ENCODE measurements around the gene RBPJ.
"Not testable (repeated sequence)": the region's sequence is repeated elsewhere in the genome, so short reads cannot be mapped to it uniquely, and the experiment has no call there.

RBPJ gene

DNA sequence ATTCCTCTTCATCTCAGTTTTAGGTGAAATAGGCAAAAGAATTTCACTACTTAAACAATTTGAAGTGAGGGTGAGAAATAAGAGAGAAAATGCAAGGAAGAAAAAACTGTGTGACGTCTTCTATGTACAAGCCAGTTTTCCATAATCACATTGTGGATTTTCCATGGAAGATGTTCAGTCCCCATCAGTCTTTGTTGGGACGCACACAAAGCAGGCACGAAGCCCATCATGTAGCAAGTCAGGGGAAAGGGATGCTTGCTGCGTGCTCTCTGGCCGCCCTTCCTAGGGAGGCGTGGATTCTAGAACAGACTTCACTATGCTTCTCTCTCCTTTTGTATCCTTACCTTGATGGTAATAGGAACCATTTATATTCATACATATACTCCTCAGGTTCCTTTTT, 54.7 kb downstream of the RBPJ start:
- no peak for DNase-seq (ENCODE audit: low spot score)

DNA sequence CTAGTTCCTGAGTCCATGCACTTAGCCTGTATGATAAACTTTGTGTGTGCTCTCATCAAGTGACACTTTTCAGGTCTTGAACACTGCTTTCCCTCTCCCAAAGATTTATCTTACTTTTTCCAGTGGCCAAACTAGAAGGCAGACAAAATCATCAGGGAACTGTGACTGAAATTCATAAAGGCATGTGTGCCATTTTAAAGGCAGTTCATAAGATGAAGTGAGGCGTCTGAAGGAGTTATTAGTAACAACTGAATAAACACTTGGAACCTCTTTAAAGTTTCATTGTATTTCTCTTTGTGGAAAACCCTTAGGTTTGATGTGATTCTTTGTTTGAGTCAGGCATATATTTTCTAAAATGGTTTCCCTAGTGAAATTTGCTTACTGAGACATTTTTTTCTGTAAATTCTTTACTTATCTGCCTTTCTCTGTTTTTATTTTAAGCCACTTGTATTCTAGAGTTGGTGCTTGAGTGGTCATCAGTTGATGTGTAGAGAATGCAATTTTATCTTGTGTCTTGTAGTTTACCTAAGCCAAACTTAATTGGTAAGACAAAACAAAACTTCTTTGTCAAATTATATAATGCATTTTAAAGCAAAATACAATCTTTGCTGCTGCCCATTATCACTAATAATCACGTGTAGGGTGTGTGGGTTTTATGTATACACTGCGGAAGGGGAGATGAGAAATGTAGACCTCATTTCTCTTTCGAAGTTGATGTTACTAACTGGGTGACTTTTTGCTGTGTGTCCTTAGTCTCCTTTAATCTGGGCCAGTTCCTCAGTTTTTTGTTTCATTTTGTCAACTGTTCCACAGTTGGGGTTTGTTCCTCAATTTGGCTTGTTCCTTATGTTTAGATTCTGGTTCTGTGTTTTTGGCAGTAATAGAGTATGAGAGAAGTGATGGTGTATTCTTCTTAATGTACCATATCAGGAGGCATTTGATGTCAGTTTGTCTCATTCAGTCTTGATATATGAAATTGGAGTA, 56.8 kb downstream of the RBPJ start:
- DNase-seq (ENCODE audit: low spot score): no peak

DNA sequence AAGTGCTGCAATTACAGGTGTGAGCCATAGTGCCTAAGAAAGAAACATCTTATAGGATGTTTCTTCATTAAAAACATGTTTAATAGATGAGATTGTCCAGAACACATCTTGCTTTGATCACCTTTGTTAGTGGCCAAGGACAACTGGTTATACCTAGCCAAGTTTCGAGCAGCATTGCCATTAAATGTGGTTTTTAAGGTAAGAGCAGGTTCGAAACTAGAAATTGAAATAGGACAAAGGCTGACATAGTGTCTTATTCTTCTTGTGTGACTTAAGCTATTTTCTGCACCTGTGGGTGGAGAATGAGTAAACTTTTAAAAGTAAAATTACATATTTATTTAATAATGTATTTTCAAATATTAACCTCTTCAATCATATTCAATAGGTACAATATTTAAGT, 59.0 kb downstream of the RBPJ start:
- DNase-seq (ENCODE audit: low spot score): no peak

DNA sequence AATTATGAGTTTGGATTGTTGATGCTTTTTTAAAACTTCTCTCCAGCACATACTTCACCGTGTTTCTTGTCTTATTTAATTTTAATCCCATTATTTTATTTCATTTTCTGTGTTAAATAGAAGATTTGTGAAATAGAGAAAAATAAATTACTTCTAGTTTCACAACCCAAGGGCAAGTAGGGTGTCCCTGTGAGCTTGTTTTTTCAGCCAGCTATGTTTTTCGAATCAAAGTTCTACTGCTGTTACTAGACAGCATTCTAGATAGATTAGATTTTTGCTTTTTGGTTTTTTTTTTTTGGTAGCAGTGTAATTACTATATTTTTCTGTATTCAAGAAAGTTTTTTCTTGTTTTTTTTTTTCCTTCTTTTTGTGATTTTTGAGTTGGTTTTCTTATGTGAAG, 59.9 kb downstream of the RBPJ start:
- no peak for DNase-seq (ENCODE audit: low spot score)

DNA sequence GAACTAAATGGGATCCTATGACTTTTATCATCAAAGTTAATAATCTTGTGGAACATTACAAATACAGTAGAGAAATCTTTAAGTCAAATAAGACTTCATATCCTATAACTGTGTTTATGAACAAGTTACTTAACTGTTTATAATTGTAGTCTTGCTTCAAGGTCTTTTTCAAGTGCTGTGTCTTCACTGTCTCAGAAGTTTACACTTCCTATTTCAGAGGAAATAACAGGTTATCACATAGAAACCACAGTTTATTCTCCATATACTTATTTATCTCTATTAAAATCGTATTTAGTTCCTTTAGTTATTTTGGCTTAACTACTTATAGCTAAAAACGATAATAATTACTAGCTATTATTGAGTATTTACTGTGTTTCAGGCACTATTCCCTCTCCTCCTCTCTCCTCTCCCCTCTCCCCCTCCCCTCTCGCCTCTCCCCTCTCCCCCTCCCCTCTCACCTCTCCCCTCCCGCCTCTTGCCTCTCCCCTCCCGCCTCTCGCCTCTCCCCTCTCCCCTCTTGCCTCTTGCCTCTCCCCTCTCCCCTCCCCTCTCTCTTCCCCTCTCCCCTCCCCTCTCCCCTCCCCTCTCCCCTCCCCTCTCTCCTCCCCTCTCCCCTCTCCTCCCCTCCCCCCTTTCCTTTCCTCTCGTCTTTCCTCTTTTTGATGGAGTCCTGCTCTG, 63.7 kb downstream of the RBPJ start:
- DNase-seq (ENCODE audit: low spot score): no peak

DNA sequence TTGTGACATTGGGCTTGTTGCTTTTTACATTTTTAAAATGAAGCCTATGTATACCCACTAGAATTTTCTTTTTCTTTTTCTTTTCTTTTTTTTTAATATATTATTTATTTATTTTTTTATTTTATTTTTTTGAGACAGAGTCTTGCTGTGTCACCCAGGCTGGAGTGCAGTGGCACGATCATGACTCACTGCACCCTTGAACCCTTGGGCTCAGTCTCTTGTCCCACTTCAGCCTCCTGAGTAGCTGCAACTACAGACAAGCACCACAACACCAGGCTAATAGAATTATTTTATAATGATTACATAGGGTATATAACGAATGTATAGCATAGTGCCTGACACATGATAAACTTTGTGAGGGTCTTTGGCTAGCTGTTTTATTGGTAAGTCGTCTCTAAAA, 64.9 kb downstream of the RBPJ start:
- no peak for DNase-seq (ENCODE audit: low spot score)

DNA sequence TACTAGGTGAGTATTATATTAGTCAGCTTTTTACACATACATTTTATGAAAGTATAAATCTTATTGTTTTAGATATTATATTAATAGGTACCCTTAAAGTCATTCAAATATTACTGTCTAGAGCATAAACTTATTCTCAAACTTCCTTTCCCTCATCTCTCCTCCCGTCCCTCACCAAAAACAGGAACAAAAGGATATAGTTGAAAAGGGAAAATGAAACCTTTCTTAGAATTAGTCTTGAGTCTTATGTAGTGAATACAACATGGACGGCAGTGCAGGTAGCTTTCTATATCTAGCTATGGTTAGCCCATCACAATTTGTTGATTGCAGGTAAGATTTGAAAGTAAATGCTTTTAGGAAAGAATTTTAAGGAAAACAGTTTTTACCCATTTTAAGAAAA, 65.6 kb downstream of the RBPJ start:
- DNase-seq (ENCODE audit: low spot score): no peak

DNA sequence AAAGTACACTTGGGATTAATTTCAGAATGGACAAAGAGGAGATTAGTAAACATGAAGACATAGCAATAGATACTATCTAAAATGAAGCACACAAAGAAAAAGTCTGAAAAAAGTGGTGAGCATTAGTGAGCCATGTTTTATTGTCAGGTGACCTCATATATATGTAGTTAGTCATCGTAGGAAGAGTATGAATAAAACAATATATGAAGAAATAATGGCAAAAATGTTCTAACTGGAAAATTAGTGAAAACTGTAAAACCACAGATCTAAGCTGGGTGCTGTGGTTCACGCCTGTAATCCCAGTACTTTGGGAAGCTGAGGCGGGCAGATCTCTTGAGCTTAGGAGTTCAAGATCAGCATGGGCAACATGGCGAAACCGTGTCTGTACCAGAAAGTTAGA, 67.9 kb downstream of the RBPJ start:
- DNase-seq (ENCODE audit: low spot score): no peak

DNA sequence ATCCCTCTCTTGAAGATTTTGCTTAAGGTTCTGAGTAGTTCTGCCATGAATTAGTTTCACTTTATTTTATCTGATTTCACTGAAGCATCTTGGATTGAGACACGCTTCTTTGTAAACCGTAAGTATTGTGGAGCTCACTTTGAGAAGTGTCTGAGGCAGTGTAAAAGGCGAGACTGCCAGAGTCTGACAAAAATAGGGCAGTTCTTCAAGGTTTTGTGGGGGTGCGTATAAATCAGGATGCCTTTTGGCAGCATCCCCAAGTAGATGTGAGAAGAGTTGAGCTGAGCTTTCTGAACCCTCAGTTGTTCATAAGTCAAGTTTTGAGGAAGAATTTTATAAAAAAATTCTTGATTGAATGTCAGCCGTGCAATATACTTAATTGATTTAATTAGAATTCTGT, 76.3 kb downstream of the RBPJ start:
- no peak for DNase-seq (ENCODE audit: low spot score)

DNA sequence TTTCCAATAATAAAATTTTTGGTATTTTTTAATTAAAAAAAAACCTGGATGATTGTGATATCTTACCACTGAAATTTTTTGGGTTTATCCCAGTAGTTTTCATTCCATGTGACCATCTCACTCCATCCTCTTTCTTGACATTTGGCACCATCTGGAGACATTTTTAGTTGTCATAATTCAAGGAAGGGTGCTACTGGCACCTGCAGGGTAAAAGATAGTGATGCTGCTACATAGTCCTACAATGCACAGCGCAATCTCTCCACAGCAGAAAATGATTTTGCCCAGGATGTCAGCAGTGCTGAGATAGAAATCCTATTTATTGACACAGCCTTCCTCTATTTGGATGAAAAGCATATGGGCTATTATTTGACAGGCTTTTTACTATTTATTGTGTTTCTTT, 79.3 kb downstream of the RBPJ start:
- no peak for DNase-seq (ENCODE audit: low spot score)

DNA sequence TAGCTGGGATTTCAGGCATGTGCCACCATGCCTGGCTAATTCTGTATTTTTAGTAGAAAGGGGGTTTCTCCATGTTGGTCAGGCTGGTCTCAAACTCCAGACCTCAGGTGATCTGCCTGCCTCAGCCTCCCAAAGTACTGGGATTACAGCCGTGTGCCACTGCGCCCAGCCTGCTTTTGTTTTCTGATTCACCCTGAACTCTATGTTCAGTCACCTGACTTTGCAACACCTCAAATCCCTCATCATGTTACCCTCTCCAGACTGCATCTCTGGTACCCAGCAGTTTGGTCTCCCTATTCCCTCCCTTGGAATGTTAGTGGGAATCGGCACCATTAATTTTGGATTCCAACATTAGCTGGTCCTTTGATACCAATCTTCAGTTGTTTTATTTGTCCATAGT, 81.2 kb downstream of the RBPJ start:
- DNase-seq (ENCODE audit: low spot score): not testable (repeated sequence)

DNA sequence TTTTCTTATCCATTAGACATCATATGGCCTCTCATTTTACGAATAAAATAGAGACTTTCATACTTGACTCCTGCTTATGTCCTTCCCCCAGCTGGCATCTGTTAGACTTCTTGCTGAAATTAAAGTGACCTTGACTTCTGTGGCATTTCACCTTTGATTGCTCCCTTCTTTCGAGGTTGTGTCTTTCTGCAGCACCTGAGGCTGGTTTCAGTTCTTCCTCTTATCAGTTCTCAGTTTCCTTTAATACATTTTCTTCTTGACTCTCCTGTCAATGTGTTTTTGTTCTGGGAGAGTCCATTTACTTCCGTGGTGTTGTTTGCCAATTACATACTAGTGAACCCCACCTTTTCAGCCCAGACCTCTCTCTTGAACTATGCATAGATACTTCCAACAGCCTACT, 81.6 kb downstream of the RBPJ start:
- DNase-seq (ENCODE audit: low spot score): no peak

DNA sequence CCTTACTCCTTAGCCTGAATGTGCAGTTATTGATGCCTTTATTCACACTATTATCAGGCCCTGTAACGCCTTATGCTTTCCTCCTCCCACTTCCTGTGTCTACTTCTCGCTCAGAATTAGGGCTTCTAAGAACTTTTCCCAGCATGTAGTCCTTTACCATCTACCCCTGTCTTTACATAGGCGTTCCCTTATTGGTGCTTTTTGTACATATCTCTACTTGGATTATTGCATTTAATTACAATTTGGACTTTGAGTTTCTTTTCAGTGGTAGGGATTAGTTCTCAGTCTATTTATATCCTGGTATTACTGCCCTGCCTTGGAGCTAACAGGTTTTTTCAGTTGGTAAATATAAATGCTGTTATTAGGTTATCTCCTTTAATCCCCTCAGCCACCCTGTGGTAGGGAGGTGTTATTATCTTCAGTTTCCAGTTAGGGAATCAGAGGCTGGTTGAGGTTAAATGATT, 84.0 kb downstream of the RBPJ start:
- DNase-seq (ENCODE audit: low spot score): no peak

DNA sequence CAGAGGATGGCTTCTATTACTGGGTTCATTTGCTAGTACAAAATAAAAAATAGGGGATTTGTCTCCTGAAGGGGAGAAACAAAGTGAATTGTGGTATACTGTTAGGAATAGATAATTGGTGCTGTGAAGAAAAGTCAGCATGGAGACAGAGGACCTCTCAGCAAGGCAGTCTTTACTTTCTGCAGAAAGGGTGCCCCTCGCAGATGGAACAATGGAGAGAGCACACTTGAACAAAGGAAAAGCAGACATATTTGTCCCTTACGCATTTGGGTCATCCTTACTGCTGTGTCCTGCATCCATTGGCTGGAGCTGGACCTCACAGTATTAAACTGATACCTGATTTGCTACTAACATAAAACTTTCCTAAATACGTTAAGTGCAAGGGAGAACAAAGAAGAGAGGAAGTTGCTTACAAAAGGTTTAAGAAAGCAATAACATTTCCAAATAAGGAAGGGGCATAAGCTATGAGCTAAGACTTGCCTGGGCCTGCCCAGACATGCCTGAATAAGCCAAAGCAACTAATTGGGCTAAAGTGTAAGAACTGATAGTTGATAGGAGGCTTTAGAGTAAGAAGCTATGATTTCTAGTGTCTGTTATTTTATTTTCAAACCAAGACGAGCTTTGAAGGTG, 85.6 kb downstream of the RBPJ start:
- no peak for DNase-seq (ENCODE audit: low spot score)

DNA sequence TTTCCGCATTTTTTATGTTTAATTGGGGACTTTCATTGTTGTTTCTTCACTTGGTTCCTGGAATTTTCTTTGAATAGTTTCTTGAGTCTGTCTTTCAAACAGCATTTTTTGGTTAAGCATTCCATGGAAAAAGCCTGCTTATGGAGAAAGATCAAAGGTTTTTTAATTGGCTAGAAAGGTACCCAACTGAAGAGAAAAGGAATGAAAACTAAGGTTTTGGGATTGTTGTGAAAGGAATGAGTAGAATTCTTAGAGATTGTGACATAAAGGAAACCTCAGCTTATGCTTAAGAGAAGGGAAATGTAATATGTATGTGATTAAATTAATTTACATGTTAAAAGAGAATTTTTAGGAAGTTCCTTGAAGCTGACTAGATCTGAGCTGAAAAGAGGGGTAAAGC, 86.7 kb downstream of the RBPJ start:
- no peak for DNase-seq (ENCODE audit: low spot score)

DNA sequence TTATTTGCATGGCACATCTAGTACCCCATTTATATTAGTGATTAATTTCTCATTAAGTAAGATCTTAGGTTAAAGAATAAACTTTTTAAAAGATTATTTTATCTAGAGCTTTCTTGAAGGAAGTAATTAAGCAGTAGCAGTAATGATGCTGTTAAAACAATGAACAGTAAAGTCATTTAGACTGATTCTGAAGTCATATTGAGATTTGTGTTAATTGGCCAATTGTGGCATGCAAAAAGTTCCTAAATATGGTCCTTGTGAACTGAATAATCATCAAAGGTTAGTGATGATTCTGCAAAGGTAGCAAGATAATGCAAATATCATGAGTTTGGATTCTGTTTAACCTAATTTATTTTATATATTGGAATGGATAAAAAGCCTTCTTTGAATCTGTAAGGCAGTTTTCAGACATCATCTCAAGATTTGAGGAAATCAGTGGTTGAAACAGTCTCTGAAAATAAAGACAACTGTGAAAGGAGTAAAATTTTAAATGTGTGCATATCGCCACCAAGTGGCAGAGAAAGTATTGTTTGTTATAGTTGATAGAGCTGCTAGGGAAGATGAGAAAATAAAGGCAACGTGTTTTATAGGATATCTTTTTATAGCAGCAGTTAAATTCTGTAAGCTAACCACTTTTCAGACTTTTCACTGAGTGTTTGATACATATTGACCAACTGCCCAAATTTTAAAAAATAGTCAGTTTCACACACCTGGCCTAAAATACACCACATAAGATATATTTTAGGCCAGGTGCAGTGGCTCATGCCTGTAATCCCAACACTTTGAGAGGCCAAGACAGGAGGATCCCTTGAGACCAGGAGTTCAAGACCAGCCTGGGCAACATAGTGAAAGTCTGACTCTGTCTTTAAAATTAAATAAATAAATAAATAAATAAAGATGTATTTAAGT, 89.8 kb downstream of the RBPJ start:
- DNase-seq (ENCODE audit: low spot score): peak; percentile 86

DNA sequence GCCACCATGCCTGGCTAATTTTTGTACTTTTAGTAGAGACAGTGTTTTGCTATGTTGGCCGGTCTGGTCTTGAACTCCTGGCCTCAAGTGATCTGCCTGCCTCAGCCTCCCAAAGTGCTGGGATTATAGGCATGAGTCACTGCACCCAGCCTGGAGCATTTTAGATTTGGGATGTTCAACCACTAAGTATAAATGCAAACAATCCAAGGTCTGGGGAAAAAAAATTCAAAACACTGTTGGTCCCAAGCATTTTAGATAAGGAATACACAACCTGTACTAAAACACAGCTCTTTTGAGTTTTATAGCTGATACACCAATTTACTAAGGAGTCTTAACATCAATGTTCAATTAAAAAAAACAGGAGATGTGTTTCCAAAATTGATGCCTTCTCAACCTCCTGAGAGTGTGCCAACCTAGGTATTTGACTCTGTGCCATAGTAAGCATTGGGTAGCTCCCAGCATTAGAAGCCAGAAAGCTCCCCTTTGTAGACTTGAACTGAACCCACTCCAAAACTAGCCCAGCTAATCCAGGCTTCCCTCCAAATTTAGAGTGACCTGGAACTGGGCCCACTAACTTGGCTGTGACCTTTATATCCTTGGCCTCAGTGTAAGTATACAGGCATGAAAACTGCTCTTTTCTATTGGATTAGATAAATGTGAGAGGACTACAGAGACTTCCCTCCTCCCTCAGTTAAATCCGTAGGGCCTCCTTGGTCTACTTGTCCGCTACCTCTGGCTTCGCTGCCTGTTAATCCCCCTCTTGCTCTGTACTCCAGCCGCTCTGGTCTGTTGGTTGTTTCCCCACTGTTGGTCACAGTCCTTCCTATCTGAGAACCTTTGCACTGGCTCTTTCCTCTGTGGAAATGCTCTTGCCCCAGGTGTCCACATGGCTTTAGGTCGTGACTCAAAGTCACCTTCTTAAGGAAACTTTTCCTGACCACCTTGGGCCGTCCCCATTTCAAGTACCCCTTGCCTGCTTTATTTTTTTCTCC, 91.9 kb downstream of the RBPJ start:
- peak; percentile 26 for DNase-seq (ENCODE audit: low spot score)

DNA sequence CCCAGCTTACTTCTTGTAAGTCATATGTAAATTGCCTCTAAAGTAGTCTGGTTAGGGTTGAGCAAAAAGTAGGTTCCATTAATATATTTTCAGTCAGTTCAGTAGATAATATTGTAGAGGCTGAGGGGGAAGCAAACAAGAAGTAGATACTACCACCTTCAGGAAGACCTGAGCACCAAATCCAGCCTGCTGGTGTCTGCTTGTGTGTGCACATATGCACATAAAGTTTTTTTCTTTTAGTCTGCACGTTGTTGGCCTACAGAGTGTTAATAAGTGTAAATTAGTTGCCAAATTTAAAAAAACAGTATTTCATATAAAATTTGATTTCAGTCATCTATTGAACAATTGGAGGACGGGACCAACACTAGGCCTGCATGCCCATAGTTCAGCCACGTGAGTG, 92.8 kb downstream of the RBPJ start:
- DNase-seq (ENCODE audit: low spot score): no peak

DNA sequence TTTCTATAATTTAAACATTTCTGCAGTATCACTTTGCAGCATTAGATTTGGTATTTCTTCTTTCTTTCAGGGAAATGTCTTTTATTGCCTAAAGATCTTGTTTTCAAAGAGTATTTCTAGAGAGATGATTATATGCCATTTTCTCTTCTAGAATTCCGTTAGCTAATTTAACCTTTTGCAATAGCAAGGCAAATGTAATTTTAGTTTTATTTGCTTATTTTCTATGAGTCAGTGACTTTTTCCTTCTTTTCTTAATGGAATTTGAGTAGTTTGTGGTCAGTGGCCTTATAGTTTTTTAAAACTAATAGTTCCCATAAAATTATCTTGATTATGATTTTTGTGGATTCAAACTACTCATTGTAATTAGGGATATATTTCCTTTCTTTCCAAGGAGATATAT, 97.3 kb downstream of the RBPJ start:
- no peak for DNase-seq (ENCODE audit: low spot score)

DNA sequence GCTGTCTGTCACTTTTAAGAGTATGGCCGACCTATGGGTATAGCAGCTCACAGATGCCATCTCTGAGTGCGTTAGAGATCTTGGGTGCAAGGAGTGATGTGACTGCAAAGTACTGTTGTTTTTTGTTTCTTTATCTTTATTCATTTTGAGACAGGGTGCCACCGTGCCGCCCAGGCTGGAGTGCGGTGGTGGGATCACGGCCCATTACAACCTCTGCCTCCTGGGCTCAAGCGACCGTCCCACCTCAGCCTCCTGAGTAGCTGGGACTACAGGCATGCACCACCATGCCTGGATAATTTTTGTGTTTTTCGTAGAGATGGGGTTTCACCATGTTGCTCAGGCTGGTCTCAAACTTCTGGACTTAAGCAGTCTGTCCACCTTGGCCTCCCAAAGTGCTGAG, 98.0 kb downstream of the RBPJ start:
- DNase-seq (ENCODE audit: low spot score): no peak

DNA sequence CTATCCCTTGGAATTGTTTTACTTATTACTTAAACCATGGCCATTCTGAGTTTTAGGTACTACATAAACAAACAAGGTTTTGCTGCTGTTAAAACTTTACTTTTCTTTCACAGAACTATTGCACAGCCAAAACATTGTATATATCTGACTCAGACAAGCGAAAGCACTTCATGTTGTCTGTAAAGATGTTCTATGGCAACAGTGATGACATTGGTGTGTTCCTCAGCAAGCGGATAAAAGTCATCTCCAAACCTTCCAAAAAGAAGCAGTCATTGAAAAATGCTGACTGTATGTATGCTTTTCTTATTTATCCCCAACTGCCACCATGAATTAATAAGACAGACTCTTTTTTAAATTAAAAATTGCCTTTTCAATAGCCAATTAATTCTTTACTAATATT, 99.6 kb downstream of the RBPJ start:
- no peak for DNase-seq (ENCODE audit: low spot score)

All from globus pallidus (tissue), 1 donor.